SK-N-SH (cell line): ENCODE measurements around the gene GNAZ. TPM values are rescaled to one million over a fixed set of nuclear protein-coding genes. Genes with fewer than 3 reads are reported as not detected.
"Not testable (repeated sequence)": the region's sequence is repeated elsewhere in the genome, so short reads cannot be mapped to it uniquely, and the experiment has no call there.

Experiments
- CTCF ChIA-PET: fragments of 300-600, 350-600 bp; formaldehyde crosslinking; extraction: SDS; loops from one replicate; lab custom pipeline; 2021; lab: Yijun Ruan, JAX
- POLR2A ChIA-PET: fragments of 350-600 bp; sonication (Branson Sonifier 250); formaldehyde crosslinking; extraction: SDS; loops from one replicate; lab custom pipeline; 2020; ENCODE audit warnings: antibody characterized with exemption, inconsistent platforms; lab: Yijun Ruan, JAX
- DNase-seq: peaks from one replicate; pipeline ENCODE4 v3.0.0; 2012
- H2AFZ ChIP-seq: fragments of 200-600 bp; sonication (generic); 2 replicates; pipeline ENCODE4 v1.8.1; 2016; ENCODE audit warnings: antibody characterized with exemption, mild to moderate bottlenecking, low read depth
- H3F3A ChIP-seq: fragments of 200-600 bp; sonication (generic); replicated peaks from 2 replicates; pipeline ENCODE3; 2016; ENCODE audit warnings: antibody characterized with exemption, mild to moderate bottlenecking; ENCODE audit not compliant: insufficient read depth
- H3K27ac ChIP-seq, 2 experiments: fragments of 200-500 bp in 1 of 2; fragments of 200-600 bp in 1 of 2; sonication (Bioruptor generic) in 1 of 2; sonication (generic), shearing (Covaris generic) in 1 of 2; 2 replicates each; pipeline versions ENCODE4 v1.5.1 to v1.6.1; 2014 to 2016; ENCODE audit warnings: low read depth in 2 of 2, inconsistent platforms in 1 of 2, low read length in 1 of 2, mild to moderate bottlenecking in 1 of 2, mixed read lengths in 1 of 2
- H3K27me3 ChIP-seq: fragments of 200-600 bp; sonication (generic), shearing (Covaris generic); 2 replicates; pipeline ENCODE4 v1.6.1; 2016; ENCODE audit warnings: mixed run types; ENCODE audit not compliant: insufficient read depth
- H3K36me3 ChIP-seq, 2 experiments: fragments of 200-500 bp in 1 of 2; fragments of 200-600 bp in 1 of 2; sonication (Bioruptor generic) in 1 of 2; sonication (generic) in 1 of 2; replicated peaks in 1 of 2; 2 replicates each; pipeline versions ENCODE3 to v1.5.1; 2014 to 2016; ENCODE audit warnings: low read length in 1 of 2, mild to moderate bottlenecking in 1 of 2; ENCODE audit not compliant: insufficient read depth in 2 of 2, control insufficient read depth in 1 of 2
- H3K4me1 ChIP-seq, 2 experiments: fragments of 200-500 bp in 1 of 2; fragments of 200-600 bp in 1 of 2; sonication (Bioruptor generic) in 1 of 2; sonication (generic), shearing (Covaris generic) in 1 of 2; 2 replicates each; pipeline versions ENCODE4 v1.5.1 to v1.6.1; 2014 to 2016; ENCODE audit warnings: low read depth in 1 of 2, low read length in 1 of 2, mixed run types in 1 of 2; ENCODE audit not compliant: insufficient read depth in 2 of 2, control insufficient read depth in 1 of 2
- H3K4me2 ChIP-seq: fragments of 200-600 bp; sonication (generic), shearing (Covaris generic); 2 replicates; pipeline ENCODE4 v1.6.1; 2017; ENCODE audit warnings: mixed run types
- H3K4me3 ChIP-seq, 2 experiments: fragments of 200-500 bp in 1 of 2; fragments of 200-600 bp in 1 of 2; sonication (Bioruptor generic) in 1 of 2; sonication (generic), shearing (Covaris generic) in 1 of 2; 2 replicates each; pipeline versions ENCODE4 v1.5.1 to v1.8.1; 2014 to 2016; ENCODE audit warnings: low read depth in 2 of 2, inconsistent platforms in 1 of 2, low read length in 1 of 2, mild to moderate bottlenecking in 1 of 2, mixed read lengths in 1 of 2, moderate library complexity in 1 of 2
- H3K79me2 ChIP-seq: fragments of 200-600 bp; sonication (generic); 2 replicates; pipeline ENCODE4 v1.8.1; 2017; ENCODE audit warnings: mild to moderate bottlenecking; ENCODE audit not compliant: insufficient read depth
- H3K9ac ChIP-seq: fragments of 200-600 bp; sonication (generic); 2 replicates; pipeline ENCODE4 v1.6.1; 2017; ENCODE audit warnings: mixed run types
- H3K9me2 ChIP-seq: fragments of 200-600 bp; sonication (generic); 2 replicates; pipeline ENCODE4 v1.6.1; 2017; ENCODE audit warnings: mixed run types
- H3K9me3 ChIP-seq: fragments of 200-600 bp; sonication (generic); 2 replicates; pipeline ENCODE4 v1.6.1; 2017; ENCODE audit warnings: mixed run types, mild to moderate bottlenecking, moderate library complexity
- H4K20me1 ChIP-seq: fragments of 200-600 bp; sonication (generic); 2 replicates; pipeline ENCODE4 v1.6.1; 2017; ENCODE audit warnings: mild to moderate bottlenecking, mixed run types; ENCODE audit not compliant: insufficient read depth
- EP300 ChIP-seq, 2 experiments: IDR thresholded peaks; 2 replicates each; pipeline versions ENCODE4 v1.4.0 to v1.6.1; 2012; ENCODE audit warnings: borderline replicate concordance in 1 of 2, low read depth in 1 of 2, low read length in 1 of 2
- EZH2phosphoT487 ChIP-seq: fragments of 200-600 bp; sonication (generic); IDR thresholded peaks from 2 replicates; pipeline ENCODE4 v1.6.1; 2017; ENCODE audit warnings: low read depth, mixed run types, mild to moderate bottlenecking, antibody characterized with exemption, moderate library complexity, borderline replicate concordance
- GABPA ChIP-seq: IDR thresholded peaks from 2 replicates; pipeline ENCODE4 v1.4.0; 2012; ENCODE audit warnings: low read depth, mild to moderate bottlenecking
- MXI1 ChIP-seq: IDR thresholded peaks from 2 replicates; pipeline ENCODE4 v1.6.1; 2012; ENCODE audit warnings: mild to moderate bottlenecking, low read depth, low read length, improper control_type of control experiment
- POLR2AphosphoS5 ChIP-seq: IDR thresholded peaks from 2 replicates; pipeline ENCODE4 v1.6.1; 2012; ENCODE audit warnings: low read depth, low read length
- SIN3A ChIP-seq: IDR thresholded peaks from 2 replicates; pipeline ENCODE4 v1.6.1; 2012; ENCODE audit warnings: low read depth, mild to moderate bottlenecking, low read length, moderate library complexity, borderline replicate concordance
- WGBS: methylation state at CpG from one replicate; pipeline ENCODE4 v1.1.6; 2017; ENCODE audit warnings: low lambda C conversion rate; 5-methylcytosine and 5-hydroxymethylcytosine counted together
- polyA plus RNA-seq, 3 experiments: library from polyadenylated mRNA; depleted of rRNA; stranded (reverse); fragments of >200 nt; gene quantifications; 2 replicates each; pipeline ENCODE4 v1.2.3, GENCODE V29; 2012
- TF ChIP-seq, protein P1 (sequence below): fragments of 200-600 bp; sonication (generic); IDR thresholded peaks from 2 replicates; pipeline ENCODE4 v1.6.1; 2017; ENCODE audit warnings: antibody characterized with exemption, mild to moderate bottlenecking, moderate library complexity

Gene GNAZ
- polyA plus RNA-seq, 1 of the 3 experiments (the other 2 are of a cell fraction): 6.5 TPM

DNA sequence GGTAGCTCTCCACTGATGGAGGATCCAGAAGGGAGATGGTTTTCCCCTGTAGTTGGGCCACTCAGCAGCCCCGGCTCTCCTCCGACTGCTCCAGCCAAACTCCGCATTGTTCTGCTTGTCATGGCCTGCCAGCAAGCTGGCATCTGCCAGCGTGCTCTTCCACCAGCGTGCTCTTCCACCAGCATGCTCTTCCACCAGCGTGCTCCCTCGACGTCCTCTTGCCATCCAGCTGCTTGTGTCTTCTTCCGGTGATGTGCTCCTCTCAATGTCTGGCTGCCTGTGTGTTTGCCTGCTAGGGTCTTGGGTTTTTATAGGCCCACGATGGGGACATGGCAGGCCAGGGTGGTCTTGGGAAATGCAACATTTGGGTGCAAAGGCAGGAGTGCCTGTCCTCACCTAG lies 43.5 kb upstream of the GNAZ start (continued):
- TF ChIP-seq, protein P1, sequence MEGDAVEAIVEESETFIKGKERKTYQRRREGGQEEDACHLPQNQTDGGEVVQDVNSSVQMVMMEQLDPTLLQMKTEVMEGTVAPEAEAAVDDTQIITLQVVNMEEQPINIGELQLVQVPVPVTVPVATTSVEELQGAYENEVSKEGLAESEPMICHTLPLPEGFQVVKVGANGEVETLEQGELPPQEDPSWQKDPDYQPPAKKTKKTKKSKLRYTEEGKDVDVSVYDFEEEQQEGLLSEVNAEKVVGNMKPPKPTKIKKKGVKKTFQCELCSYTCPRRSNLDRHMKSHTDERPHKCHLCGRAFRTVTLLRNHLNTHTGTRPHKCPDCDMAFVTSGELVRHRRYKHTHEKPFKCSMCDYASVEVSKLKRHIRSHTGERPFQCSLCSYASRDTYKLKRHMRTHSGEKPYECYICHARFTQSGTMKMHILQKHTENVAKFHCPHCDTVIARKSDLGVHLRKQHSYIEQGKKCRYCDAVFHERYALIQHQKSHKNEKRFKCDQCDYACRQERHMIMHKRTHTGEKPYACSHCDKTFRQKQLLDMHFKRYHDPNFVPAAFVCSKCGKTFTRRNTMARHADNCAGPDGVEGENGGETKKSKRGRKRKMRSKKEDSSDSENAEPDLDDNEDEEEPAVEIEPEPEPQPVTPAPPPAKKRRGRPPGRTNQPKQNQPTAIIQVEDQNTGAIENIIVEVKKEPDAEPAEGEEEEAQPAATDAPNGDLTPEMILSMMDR: no peak
- TF ChIP-seq, all 33 proteins: peak for 0

- H3K36me3 ChIP-seq, H3K4me2 ChIP-seq, H2AFZ ChIP-seq, H3K27me3 ChIP-seq, H4K20me1 ChIP-seq, H3K9me3 ChIP-seq, H3F3A ChIP-seq, DNase-seq, POLR2A ChIA-PET, CTCF ChIA-PET, H3K9ac ChIP-seq, H3K27ac ChIP-seq, H3K4me3 ChIP-seq, H3K9me2 ChIP-seq, H3K79me2 ChIP-seq, H3K4me1 ChIP-seq: not testable (repeated sequence)
These were observed 42.5 kb upstream of the GNAZ start for GRCh38 chr22:23027849-23028248.

- no peaks in the 10 kb centered on the region for H3K9me3 ChIP-seq
- 44% methylated on average over 9 of the region's 9 CpGs for WGBS
- CTCF ChIA-PET: interaction anchor here (0.6 to 1.2 kb wide), 2 partner anchors 17 to 70 kb away, joined by 3 read pairs; no protein-coding TSS in a partner anchor
These were observed 40.6 kb upstream of the GNAZ start for GRCh38 chr22:23029521-23030228.

DNA sequence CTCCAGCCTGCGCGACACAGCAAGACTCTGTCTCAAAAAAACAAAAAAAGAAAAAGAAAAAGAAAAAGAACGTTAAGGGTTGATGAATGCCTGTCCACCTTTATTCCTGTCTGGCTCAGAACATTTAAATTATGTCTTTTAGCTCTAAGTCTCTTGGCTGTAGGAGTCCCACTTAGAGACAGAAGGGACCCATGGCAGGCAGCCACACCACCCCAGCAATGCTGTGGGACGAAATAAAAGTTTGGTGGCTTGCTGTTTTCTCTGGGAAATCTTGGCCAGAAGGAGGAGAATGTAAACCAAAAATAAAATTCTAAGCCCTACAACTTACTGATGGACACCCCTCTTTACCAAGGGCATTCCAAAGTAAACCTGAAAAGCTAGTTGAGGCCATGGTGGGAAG lies 38.9 kb upstream of the GNAZ start:
- CTCF ChIA-PET: interaction anchor here (1.0 kb wide), 1 partner anchor 72 kb away, joined by 3 read pairs; no protein-coding TSS in a partner anchor
- Histone ChIP-seq H3K79me2 (no peaks in the 10 kb centered on the region), H3K4me1 (no peaks in the 10 kb centered on the region; a peak in 1 of 4 replicates), H3K27ac (no peak overlapping the region)
- no peak for TF ChIP-seq GABPA
- TF ChIP-seq EZH2phosphoT487: no peak
- TF ChIP-seq EP300 (IDR thresholded peaks at IDR 0.05; ENCODE audit: borderline replicate concordance in 1 of 2, low read depth in 1 of 2, low read length in 1 of 2): no peak
- TF ChIP-seq, all 33 proteins: peak for 0
- Histone ChIP-seq H3F3A (no peaks in the 10 kb centered on the region), H4K20me1 (no peaks in the 10 kb centered on the region), H3K9me3 (no peaks in the 10 kb centered on the region), H3K9ac (no peak overlapping the region), H3K9me2 (no peaks in the 10 kb centered on the region), H3K4me2 (no peak overlapping the region), H3K36me3 (no peaks in the 10 kb centered on the region), H3K4me3 (no peak overlapping the region), H3K27me3 (no peaks in the 10 kb centered on the region), H2AFZ (no peak overlapping the region)
- DNase-seq: no peak
- 52% methylated on average over 4 of the region's 4 CpGs for WGBS
- POLR2A ChIA-PET: no interaction called here

More at GRCh38 chr22:23029521-23030228, 40.6 kb upstream of the GNAZ start:
- no peaks in the 10 kb centered on the region for H3K9me2 ChIP-seq
- no peak overlapping the region for H2AFZ ChIP-seq
- no peaks in the 10 kb centered on the region for H3F3A ChIP-seq
- H3K27me3 ChIP-seq: no peaks in the 10 kb centered on the region
- H4K20me1 ChIP-seq: no peaks in the 10 kb centered on the region
- TF ChIP-seq SIN3A: no peak
- TF ChIP-seq EZH2phosphoT487: no peak
- no peak for TF ChIP-seq MXI1
- TF ChIP-seq POLR2AphosphoS5: no peak
- H3K4me3 ChIP-seq: no peak overlapping the region
- H3K27ac ChIP-seq: no peak overlapping the region
- H3K79me2 ChIP-seq: no peaks in the 10 kb centered on the region
- H3K9ac ChIP-seq: no peak overlapping the region
- no peaks in the 10 kb centered on the region; a peak in 1 of 4 replicates for H3K4me1 ChIP-seq
- POLR2A ChIA-PET: no interaction called here
- H3K4me2 ChIP-seq: no peak overlapping the region
- no peaks in the 10 kb centered on the region for H3K36me3 ChIP-seq
- DNase-seq: no peak
